Smooth muscle cell (in vitro differentiated cells): ENCODE data around the gene SLIT3. TPM values are rescaled to one million over a fixed set of nuclear protein-coding genes. Genes with fewer than 3 reads are reported as not detected.

Experiments used
- DNase-seq: peaks from one replicate; lab custom pipeline; 2025; ENCODE audit not compliant: unreplicated experiment; lab: John Stamatoyannopoulos, UW
- H2AFZ ChIP-seq: fragments of 200-600 bp; sonication (generic); 2 replicates; pipeline ENCODE4 v1.6.0; 2016; ENCODE audit warnings: antibody characterized with exemption, low read depth, mild to moderate bottlenecking
- H3F3A ChIP-seq: fragments of 200-600 bp; sonication (generic); 2 replicates; pipeline ENCODE4 v1.6.0; 2017; ENCODE audit warnings: antibody characterized with exemption, low read depth
- H3K27ac ChIP-seq: fragments of 200-600 bp; sonication (generic); 2 replicates; pipeline ENCODE4 v1.5.1; 2016; ENCODE audit warnings: low read depth, mild to moderate bottlenecking
- H3K27me3 ChIP-seq: fragments of 200-600 bp; sonication (generic); 2 replicates; pipeline ENCODE4 v1.6.1; 2016; ENCODE audit warnings: low read depth, mild to moderate bottlenecking
- H3K36me3 ChIP-seq: fragments of 200-600 bp; sonication (generic); 2 replicates; pipeline ENCODE4 v1.5.1; 2016; ENCODE audit warnings: low read depth
- H3K4me1 ChIP-seq: fragments of 200-600 bp; sonication (generic); 2 replicates; pipeline ENCODE4 v1.5.1; 2016; ENCODE audit warnings: low read depth
- H3K4me2 ChIP-seq: fragments of 200-600 bp; sonication (generic); 2 replicates; pipeline ENCODE4 v1.6.0; 2016; ENCODE audit warnings: mild to moderate bottlenecking
- H3K4me3 ChIP-seq: fragments of 200-600 bp; sonication (generic); 2 replicates; pipeline ENCODE4 v1.5.1; 2016; ENCODE audit warnings: mild to moderate bottlenecking
- H3K79me2 ChIP-seq: fragments of 200-600 bp; sonication (generic); 2 replicates; pipeline ENCODE4 v1.6.0; 2016; ENCODE audit warnings: low read depth, mild to moderate bottlenecking
- H3K9ac ChIP-seq: fragments of 200-600 bp; sonication (generic); 2 replicates; pipeline ENCODE4 v1.6.0; 2016; ENCODE audit warnings: low read depth
- H3K9me3 ChIP-seq: fragments of 200-600 bp; sonication (generic); replicated peaks from 2 replicates; pipeline ENCODE4 v1.5.1; 2016; ENCODE audit warnings: low read depth
- H4K20me1 ChIP-seq: fragments of 200-600 bp; sonication (generic); 2 replicates; pipeline ENCODE4 v1.6.0; 2016; ENCODE audit warnings: low read depth
- WGBS: methylation state at CpG from one replicate; pipeline ENCODE4 v1.1.7; 2016; ENCODE audit warnings: low lambda C conversion rate; 5-methylcytosine and 5-hydroxymethylcytosine counted together
- polyA plus RNA-seq: library from polyadenylated mRNA; unstranded; fragments of >200 nt; fragmentation: Nextera tagmentation; extraction: Ambion mirVana; gene quantifications from 2 replicates; pipeline ENCODE4 v1.2.1, GENCODE V29; 2016
- total RNA-seq: library from RNA; depleted of rRNA; stranded (reverse); fragments of >200 nt; gene quantifications from 2 replicates; pipeline ENCODE4 v1.2.3, GENCODE V29; 2014
- TF ChIP-seq, protein P1 (sequence below): fragments of 200-600 bp; sonication (generic); IDR thresholded peaks from 2 replicates; pipeline ENCODE4 v1.5.1; 2017; ENCODE audit warnings: borderline replicate concordance, mild to moderate bottlenecking, antibody characterized with exemption; ENCODE audit not compliant: insufficient read depth, poor library complexity, severe bottlenecking

Gene SLIT3
- total and polyA plus RNA-seq, 2 experiments from 2014 or later: 25.4 to 29.5 TPM

DNA sequence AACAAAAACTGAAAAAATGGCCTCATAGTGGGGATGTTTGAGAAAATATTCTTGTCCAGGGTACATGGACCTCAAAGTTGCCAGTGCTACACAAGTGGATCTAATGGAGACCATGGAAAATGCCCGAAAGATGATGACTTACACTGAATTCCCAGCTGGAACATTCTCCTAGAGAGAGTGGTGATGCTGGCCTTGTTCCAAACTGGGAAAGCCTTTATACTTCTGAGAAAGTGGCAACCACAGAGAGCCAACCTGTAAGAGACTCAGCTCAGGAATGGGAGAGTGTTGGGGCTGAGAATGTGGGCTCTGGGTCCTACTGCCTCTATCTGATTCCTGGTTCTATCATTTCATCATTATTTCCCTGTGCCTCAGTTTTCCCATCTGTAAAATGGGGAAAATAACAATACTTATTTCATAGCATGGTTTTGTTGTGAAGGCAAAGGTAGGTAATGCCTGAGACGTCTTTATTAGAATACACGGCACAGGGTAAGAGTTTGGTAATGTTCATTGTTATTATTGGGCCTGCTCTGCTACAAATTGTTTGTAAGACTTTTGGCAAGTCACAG lies 492.8 kb downstream of the SLIT3 start:
- no peak for DNase-seq
- H3K4me3 ChIP-seq: no peak overlapping the region
- TF ChIP-seq, protein P1, sequence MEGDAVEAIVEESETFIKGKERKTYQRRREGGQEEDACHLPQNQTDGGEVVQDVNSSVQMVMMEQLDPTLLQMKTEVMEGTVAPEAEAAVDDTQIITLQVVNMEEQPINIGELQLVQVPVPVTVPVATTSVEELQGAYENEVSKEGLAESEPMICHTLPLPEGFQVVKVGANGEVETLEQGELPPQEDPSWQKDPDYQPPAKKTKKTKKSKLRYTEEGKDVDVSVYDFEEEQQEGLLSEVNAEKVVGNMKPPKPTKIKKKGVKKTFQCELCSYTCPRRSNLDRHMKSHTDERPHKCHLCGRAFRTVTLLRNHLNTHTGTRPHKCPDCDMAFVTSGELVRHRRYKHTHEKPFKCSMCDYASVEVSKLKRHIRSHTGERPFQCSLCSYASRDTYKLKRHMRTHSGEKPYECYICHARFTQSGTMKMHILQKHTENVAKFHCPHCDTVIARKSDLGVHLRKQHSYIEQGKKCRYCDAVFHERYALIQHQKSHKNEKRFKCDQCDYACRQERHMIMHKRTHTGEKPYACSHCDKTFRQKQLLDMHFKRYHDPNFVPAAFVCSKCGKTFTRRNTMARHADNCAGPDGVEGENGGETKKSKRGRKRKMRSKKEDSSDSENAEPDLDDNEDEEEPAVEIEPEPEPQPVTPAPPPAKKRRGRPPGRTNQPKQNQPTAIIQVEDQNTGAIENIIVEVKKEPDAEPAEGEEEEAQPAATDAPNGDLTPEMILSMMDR: no peak
- no peaks in the 10 kb centered on the region for H4K20me1 ChIP-seq
- H3K4me1 ChIP-seq: no peaks in the 10 kb centered on the region
- no peak overlapping the region for H3K9ac ChIP-seq
- no peak overlapping the region for H3K4me2 ChIP-seq
- no peaks in the 10 kb centered on the region for H3K27me3 ChIP-seq
- no peaks in the 10 kb centered on the region for H3K36me3 ChIP-seq
- no peaks in the 10 kb centered on the region for H3K9me3 ChIP-seq
- no peaks in the 10 kb centered on the region for H3K79me2 ChIP-seq
- no peak overlapping the region for H2AFZ ChIP-seq
- H3K27ac ChIP-seq: no peak overlapping the region
- no peaks in the 10 kb centered on the region for H3F3A ChIP-seq
- WGBS: 96% methylated on average over 3 of the region's 3 CpGs

DNA sequence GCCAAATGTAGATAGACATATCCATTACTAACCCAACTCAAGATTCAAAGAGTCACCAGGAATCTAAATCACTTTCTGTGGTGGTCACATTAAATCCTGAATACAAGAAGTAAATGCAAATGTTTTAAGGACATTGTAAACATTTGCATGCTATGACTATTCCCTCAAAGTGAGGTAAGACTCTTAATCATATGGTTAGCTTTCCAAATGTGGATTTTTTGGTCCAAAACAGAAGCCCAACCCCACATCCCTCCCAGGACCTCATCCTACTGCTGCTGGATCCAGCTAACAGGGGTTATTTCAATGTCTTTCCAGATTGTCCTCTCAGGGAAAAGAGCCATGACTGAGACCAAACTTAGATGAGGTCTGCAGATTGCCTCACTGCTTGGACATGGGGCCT lies 493.7 kb downstream of the SLIT3 start:
- DNase-seq: no peak
- Histone ChIP-seq H3K4me3 (no peak overlapping the region), H3K9ac (no peak overlapping the region), H3K4me2 (no peak overlapping the region), H3K27ac (no peak overlapping the region), H3K9me3 (no peaks in the 10 kb centered on the region), H3K27me3 (no peaks in the 10 kb centered on the region), H2AFZ (no peak overlapping the region), H3K4me1 (no peaks in the 10 kb centered on the region), H3K36me3 (no peaks in the 10 kb centered on the region), H3F3A (no peaks in the 10 kb centered on the region), H3K79me2 (no peaks in the 10 kb centered on the region), H4K20me1 (no peaks in the 10 kb centered on the region)
- TF ChIP-seq, protein P1: no peak

DNA sequence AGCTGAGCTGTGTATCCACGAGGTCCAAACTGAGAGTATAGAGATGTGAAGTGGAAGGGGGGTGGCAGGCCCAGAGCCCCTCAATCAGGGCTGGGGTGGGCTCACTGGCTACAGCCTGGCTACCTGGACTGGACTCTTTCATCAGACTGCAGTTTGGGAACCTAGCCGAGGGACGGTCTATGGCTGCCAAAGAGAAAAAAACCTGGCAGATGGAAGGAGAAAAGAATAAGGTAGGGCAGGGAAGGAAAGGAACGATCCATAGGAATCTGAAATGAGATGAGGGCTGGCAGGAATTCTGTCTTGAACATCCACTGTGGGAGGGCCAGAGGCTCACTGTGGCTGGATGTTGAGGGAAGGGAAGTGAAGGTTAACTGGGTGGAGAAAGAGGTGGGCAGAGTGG lies 497.4 kb downstream of the SLIT3 start:
- no peaks in the 10 kb centered on the region for H4K20me1 ChIP-seq
- H2AFZ ChIP-seq: no peak overlapping the region
- 90% methylated on average over 4 of the region's 4 CpGs for WGBS
- H3K79me2 ChIP-seq: no peaks in the 10 kb centered on the region
- H3K9ac ChIP-seq: no peak overlapping the region
- peaks cover 5% of the 10 kb centered on the region for H3K4me1 ChIP-seq
- no peak overlapping the region for H3K27ac ChIP-seq
- H3K27me3 ChIP-seq: no peaks in the 10 kb centered on the region
- H3F3A ChIP-seq: no peaks in the 10 kb centered on the region
- H3K4me2 ChIP-seq: no peak overlapping the region
- no peaks in the 10 kb centered on the region for H3K9me3 ChIP-seq
- no peak overlapping the region for H3K4me3 ChIP-seq
- no peak for DNase-seq
- TF ChIP-seq, protein P1: no peak
- H3K36me3 ChIP-seq: no peaks in the 10 kb centered on the region

DNA sequence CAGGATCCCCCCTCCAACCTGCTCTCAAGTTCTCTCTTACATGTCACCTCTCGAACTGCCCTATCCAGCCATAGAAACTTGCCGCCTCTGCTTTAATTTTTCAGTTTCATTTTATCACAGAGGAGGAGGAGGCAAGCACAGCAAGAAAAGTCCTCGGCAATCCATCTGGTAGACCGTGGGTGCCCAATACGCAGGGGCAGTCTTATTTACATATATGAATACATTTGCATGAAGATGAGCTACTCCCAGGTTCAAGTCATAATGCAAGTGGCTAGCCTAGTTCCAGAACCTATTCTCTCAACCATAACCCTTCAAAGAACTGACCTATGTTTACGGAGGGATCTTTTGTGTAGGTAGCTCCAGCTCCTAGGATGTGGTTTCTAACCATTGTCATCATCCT lies 498.6 kb downstream of the SLIT3 start:
- H3K4me3 ChIP-seq: no peak overlapping the region
- no peaks in the 10 kb centered on the region for H3K79me2 ChIP-seq
- no peaks in the 10 kb centered on the region for H3K9me3 ChIP-seq
- 90% methylated on average over 6 of the region's 6 CpGs for WGBS
- no peaks in the 10 kb centered on the region for H4K20me1 ChIP-seq
- DNase-seq: no peak
- H2AFZ ChIP-seq: no peak overlapping the region
- peak overlapping the region; percentile 65 for H3K27ac ChIP-seq
- no peaks in the 10 kb centered on the region for H3K27me3 ChIP-seq
- peaks cover 5% of the 10 kb centered on the region for H3K4me1 ChIP-seq
- H3K4me2 ChIP-seq: peak overlapping the region; percentile 61
- no peak overlapping the region for H3K9ac ChIP-seq
- no peaks in the 10 kb centered on the region for H3F3A ChIP-seq
- H3K36me3 ChIP-seq: no peaks in the 10 kb centered on the region
- TF ChIP-seq, protein P1: no peak
